HG03442 (cell line): ENCODE measurements around the gene PTN.

Experiments
- ATAC-seq: cut with Tn5 transposase; IDR thresholded peaks from one replicate; pipeline ENCODE4 v1.9.1; 2021; ENCODE audit warnings: mild to moderate bottlenecking, moderate library complexity; ENCODE audit not compliant: unreplicated experiment

The PTN gene, protein sequence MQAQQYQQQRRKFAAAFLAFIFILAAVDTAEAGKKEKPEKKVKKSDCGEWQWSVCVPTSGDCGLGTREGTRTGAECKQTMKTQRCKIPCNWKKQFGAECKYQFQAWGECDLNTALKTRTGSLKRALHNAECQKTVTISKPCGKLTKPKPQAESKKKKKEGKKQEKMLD

GRCh38 chr7:137343281-137343841, at the start of gene PTN:
PTN (minus strand) TSS chr7:137343733; CDS start chr7:137254973, 88,760 bp downstream.
- no peak for ATAC-seq

DNA sequence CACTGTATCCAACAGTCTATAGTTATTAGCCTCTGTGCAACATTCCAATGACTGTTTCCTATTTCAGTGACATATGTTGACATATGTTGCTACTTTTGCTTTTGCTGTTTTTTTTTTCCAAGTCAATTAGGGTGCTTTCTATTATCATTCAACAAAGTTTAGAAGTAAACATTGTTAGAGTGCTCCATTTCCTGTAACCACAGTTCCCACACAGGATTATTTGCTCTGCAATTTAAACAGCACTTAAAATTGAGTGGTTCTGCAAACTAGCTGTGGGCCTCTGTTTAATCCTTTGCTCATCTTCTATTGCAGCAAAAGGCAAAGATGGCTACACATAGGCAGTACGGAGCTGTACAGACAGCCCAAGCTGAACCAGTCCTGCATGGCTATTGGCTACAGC, 46.5 kb upstream of the PTN start:
- no peak for ATAC-seq

DNA sequence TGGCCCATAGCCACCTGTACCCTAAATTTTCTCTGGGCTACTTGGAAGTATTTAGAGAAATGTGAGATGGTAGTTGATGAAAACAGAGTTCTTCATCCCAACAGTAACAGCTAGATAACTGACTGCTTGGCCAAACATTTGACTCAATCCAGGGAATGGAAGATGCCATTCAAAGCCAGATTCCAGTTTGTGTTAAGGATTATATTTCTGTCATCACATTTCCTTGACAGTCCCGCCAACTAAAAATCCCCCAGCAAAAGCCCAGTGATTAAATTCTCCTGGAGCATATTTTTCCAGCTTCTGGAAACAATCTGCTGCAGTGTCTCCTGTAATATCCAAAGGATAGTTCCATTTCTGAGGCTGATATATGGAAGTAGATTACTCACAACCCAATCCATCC, 45.4 kb upstream of the PTN start:
- ATAC-seq, result no peak

- no peak for ATAC-seq
These were observed 43.4 kb upstream of the PTN start for GRCh38 chr7:137386966-137387365.

DNA sequence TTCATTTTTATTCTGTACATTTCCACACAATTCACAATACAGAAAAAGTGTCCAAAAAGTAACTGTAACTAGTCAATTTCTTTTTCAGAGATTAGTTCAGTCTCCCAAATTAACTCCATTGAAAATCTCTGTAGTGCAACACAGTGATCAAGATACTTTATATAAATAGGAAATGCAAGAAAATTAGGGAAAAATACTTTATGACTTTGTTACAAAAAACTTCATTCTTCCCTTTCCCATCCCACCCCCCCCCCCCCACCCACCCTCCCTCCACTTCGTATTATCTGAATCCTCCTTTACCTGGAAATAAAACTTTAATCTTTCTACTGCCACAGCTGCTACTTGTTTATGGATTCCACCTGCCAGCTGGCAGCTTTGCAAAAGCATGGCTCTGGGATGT, 37.5 kb upstream of the PTN start:
- no peak for ATAC-seq

DNA sequence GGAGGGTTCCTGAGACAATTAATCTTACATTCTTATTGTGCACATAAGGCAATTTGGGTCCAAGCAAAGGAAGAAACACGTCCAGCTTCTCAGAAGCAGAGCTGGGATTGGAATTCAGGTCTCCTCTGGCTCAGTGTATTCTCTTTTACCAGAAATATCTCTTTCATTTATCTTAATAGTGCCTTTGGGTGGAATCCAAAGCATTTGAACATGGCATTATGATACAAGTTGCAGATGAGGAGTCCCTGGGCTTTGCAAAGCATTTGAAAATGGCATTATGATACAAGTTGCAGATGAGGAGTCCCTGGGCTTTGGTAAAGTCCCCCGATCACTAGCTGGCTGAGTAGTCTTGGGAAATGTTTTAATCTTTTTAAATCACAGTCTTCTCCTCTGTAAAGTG, 30.0 kb upstream of the PTN start:
- no peak for ATAC-seq

DNA sequence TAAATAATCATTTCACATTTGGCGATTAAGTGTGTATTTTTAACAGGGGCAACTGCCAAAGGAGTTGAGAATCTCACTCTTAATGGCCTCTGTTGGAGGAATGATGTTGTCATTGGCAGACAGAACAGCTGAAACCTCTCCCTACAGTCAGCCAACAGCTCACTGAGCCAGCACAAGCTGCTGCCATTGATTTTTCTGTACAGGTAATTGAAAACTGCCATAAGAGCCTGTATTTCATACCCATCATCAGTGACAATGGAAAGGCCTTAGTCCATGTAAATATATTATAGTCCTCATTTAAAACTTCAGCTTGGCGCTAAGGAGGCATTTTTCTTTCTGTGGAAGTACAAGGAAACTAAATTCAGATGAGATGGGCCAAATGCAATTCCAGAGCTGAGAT, 28.1 kb upstream of the PTN start:
- no peak for ATAC-seq

DNA sequence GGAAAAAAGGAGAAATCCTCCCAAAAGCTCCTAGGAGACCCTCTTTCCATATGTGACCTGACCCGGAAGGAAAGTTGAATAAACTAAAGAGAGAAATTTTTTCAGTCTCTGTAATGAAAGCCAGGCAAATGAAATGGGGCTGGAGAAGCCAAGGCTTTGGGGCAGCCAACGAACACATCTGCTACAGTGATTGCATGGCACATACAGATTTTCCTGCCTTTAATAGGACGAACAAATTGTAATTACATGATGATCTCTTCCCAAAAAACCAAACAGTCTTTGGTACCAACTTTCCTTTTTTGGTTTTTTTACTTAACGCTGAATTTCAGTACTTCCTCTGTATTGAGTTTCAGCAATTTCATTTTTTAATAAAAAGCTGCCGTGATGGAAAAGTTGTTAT, 23.5 kb upstream of the PTN start:
- no peak for ATAC-seq

DNA sequence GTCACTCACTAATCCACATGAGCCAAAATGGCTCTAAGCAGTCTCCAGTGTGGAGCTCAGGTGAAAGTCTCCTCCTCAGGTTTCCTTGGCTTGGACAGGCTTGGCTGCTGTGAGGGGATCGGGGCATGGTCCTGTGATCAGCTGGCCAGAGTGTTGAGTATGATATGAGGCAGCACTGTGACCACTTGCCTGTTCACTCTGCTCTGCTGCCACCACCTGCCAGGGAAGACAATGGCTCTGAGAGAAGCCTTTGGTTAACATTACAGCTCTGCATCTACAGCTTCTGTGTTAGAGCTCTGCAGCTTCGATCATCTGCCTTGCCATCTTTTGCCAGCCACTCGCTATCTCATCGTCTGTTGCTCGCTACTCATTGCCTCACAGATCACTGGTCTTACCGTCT, 20.1 kb upstream of the PTN start:
- no peak for ATAC-seq

DNA sequence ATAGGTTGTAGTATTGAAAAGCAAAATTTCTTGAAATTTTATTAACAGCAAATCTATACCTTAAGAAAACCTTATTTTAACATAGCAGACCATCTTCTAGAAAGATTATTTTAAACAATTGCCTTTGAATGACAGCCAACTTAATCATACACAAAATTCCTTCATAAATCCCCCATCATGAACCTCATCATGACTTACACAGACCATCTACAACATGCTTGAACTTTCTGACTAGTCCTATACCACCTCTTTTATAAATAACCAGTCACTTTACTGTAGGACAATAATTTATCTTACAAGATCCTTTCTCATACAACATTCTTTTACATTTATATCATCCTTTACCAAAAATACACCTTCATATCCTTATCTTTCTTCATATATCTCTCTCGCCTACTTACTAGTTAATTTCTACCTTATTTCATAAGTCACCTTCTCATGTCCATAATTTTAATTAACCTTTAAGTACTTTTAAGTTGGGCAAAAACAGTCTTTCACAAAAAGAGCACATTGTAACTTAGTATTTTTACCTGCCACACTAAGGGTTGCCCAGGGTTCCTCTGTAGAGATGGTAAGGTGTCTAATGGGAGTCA, 16.6 kb upstream of the PTN start:
- no peak for ATAC-seq

GRCh38 chr7:137354961-137355360, 11.4 kb upstream of the PTN start:
- no peak for ATAC-seq

DNA sequence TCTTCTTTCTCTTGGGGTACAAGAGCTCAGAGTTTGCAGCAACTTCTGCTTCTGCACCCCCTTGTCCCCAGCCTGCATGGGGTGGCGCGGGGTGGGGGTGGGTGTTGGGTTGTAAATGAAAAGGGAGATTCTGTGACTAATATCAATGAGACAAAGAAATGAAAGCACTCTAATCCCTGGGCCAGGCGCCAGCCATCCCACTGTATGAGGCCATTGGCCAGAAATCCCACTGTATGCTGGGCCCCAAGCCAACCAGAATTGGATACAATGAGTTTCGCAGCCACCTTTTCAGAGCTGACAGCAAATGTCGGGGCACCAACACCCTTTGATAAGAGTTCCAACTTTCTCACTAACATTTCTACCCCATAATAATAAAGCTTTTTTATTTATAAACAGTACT, 10.9 kb upstream of the PTN start:
- no peak for ATAC-seq

DNA sequence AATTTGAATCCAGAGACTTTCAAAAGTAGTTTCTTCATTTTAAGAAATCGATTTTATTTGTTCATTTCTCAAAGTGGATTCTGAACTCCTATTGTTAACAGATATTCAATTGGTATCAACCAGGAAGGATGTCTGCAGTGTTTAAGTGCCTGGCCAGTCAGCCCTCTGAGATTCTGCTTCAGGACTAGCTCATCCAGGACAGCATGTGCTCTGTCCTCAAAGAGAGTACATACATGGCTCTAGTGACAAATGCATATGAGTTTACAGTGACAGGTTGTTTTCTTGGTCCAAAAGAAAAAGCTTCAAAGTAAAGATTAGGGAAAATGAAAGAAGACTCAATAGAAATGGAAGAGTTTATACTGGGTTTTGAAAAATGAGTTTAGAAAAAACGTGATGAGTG, 8.4 kb upstream of the PTN start:
- ATAC-seq, result no peak

DNA sequence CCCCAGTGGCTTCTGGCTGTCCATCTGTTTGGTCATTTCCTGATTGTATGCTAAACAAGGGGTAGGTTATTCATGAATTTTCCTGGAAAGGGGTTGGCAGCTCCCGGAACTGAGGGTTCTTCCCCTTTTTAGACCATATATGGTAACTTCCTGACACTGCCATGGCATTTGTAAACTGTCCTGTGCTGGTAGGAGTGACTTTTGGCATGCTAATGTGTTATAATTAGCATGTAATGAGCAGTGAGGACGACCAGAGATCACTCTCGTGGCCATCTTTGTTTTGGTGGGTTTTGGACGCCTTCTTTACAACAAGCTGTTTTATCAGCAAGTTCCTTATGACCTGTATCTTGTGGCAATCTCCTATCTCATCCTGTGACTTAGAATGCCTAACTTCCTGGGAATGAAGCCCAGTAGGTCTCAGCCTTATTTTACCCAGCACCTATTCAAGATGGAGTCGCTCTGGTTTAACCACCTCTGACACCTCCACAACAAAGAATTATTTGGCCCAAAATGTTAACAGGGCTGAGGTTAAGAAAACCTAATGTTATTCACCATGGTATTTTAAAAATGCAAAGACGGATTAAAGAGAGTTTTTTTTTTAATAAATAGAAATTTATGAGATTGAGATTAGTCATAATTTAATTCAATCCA, 2.4 kb upstream of the PTN start:
- no peak for ATAC-seq

DNA sequence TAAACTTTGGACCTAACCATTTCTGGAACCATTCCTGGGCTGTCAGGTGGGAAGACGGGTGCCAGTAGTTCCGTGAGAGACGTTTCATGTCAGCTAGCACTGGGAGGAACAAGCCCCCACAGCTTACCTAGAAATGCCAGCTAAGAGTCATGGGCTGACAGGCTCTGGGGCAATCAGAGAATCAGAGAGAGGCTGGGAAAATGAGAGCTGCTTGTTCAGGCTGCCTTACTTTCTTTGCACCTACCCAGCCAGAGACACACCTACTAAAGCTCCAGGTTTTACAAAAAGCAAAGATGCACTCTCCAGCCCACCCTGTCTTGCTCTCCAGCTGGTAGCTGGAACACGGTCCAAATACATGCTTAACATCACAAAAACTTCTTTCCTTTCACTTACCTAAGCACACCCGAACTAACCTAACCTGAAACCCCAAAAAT, 688 bp downstream of the PTN start:
- no peak for ATAC-seq

- no peak for ATAC-seq
These were observed 1.3 kb downstream of the PTN start for GRCh38 chr7:137342265-137342664.

DNA sequence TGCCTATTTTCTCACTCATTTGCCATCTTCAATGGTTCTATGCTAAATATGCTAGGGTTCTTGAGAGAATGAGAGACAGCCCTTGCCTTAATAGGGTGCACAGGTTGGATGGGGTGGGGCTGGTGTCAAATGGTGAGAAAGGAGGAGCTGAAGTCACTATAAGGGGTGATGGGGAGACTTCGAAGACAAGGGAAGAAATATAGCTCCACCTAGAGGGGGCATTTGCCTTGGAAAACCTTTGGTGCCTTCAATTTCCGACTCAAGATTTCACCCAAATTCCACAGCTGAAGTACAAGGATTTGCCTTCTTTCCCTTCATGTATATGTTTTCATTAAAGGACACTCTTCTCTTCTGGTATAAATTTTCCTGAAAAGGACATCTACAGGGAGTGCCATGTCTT, 5.6 kb downstream of the PTN start:
- no peak for ATAC-seq

DNA sequence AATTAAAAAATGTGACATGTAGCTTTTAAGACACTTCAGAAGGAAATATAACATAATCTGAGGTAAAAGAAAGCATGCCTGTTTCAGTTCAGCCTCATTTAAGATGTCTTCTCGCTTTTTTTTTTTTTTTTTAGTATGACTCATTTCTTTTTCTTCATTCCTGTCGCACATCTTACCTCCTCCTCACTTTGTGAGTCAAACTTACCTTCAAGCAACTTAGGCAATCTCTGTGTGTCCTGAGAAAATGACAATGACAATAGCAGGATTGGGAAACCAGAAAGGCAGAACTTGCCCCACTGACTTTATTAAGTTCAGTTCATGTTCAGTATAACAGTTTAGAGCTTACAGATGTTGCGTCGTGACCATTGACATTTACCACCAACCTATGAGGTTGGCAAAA, 7.7 kb downstream of the PTN start:
- ATAC-seq, result no peak

- ATAC-seq, result no peak
These were observed 12.2 kb downstream of the PTN start for GRCh38 chr7:137331378-137331777.

- ATAC-seq, result no peak
These were observed 14.1 kb downstream of the PTN start for GRCh38 chr7:137329411-137329810.

- no peak for ATAC-seq
These were observed 15.0 kb downstream of the PTN start for GRCh38 chr7:137328373-137329120.

DNA sequence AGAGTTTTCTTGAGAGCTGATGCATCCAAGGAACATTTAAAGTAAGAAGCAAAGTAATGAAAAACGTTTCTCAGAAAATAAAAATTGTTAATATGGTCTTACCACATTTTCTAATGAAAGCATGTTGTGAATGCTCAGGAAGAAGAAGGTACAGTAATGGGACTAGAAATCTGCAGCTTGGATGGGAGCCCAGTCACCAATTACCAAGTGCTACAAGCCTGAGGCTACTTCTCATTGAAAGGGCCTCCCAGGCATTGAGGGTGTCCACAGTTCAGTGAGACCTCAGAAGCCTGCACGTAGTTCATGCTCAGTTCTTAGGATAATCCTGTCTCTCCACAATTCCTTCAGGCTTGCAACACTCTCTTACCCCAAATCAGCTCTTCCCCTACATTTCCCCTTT, 17.6 kb downstream of the PTN start:
- ATAC-seq, result no peak
